HG03064 (cell line): ENCODE results near the gene NPLOC4.

Experiments used
- ATAC-seq: cut with Tn5 transposase; IDR thresholded peaks from one replicate; pipeline ENCODE4 v1.9.1; 2021; ENCODE audit warnings: low read depth; ENCODE audit not compliant: unreplicated experiment

The NPLOC4 gene

GRCh38 chr17:81510785-81511553, 125.9 kb downstream of the NPLOC4 start:
- no peak for ATAC-seq

DNA sequence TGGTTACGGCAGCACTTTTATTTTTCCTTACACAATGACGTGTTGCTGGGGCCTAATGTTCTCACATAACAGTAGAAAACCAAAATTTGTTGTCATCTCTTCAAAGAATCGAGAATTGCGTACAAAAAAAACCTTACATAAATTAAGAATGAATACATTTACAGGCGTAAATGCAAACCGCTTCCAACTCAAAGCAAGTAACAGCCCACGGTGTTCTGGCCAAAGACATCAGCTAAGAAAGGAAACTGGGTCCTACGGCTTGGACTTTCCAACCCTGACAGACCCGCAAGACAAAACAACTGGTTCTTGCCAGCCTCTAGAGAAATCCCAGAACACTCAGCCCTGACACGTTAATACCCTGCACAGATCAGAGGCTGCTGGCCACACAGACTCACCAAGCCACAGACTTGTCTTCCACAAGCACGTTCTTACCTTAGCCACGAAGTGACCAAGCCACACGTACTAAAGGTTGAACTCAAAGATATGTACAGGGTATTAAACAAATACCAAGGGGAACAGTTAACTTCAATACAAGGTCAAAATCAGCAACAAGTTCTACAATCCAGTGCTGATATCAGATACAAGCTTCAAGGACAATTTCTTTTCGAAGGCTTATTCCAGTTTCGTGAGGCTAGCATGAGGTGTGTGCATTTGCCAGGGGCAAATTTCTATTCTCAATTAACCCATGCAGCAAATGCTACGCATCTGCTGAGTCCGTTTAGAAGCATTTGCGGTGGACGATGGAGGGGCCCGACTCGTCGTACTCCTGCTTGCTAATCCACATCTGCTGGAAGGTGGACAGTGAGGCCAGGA, 126.7 kb downstream of the NPLOC4 start:
- no peak for ATAC-seq

DNA sequence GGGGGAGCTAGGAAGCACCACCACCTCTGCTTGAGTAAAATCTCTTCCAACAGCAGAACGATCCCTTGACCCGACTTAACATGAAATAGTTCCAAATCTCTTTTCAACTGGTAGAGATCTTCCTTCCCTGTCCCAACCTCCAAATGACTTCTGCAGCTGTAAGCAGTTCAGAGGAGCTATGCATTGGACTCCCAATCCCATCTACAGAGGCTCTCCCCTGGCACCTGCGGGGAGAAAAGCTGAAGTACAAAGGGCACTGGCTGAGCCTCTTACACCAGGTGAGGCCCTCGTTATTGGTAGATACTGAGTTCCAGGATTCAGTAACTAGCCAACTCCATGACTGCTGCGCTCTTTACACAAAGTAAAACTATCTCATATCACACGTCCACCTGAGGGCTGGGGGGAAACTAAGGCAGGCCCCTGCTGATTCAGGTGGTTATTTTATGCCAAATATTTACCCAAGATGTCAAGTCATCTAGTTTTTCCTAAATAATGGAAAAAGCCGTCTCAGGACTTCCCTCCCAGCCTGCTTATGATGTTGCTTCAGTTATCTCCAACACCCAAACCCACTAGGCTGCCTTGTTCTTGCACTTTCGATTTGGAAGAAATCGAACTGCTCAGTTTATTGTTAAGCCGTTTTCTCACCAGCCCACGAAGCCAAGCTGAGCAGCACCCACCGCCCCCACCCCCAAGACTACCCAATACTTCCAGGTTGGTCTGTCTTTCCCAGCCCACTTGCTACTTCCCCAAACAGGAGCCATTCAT, 127.5 kb downstream of the NPLOC4 start:
- ATAC-seq = no peak

DNA sequence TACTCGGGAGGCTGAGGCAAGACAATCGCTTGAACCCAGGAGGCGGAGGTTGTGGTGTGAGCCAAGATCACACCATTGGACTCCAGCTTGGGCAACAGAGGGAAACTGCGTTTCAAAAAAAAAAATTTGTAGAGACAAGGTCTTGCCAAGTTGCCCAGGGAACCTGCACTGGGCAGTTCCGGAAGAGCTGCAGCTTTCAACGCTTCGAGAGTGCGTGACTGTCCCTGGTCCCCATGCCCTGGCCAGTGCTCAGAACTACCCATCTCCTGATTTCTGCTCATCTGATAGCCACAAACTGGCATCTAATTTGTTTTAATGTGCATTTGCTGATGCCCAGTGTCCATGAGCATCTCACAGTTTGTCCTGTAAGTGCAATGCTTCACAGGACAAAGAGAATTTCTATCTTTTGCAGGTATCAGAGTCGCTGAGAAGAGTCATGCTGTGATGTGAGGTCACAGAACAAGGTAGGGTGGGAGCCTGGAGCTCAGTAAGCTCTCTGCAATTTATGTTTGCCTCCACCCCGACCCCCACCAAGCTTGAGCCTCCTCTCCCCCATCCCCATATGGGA, 128.2 kb downstream of the NPLOC4 start:
- no peak for ATAC-seq
